H9 (cell line): Measurements from ENCODE around the gene C1QTNF1. TPM values are rescaled to one million over a fixed set of nuclear protein-coding genes. Genes with fewer than 3 reads are reported as not detected.

Source experiments
- DNase-seq: peaks from one replicate; pipeline ENCODE4 v3.0.0-alpha.2; 2017
- H2AFZ ChIP-seq: one replicate; pipeline ENCODE4 v1.6.1; 2013; ENCODE audit warnings: mild to moderate bottlenecking, low read length, control low read depth, moderate library complexity
- H2AK5ac ChIP-seq: 2 replicates; pipeline ENCODE4 v1.6.1; 2013; ENCODE audit warnings: low read length, control low read depth, mixed read lengths; ENCODE audit not compliant: insufficient read length
- H2BK120ac ChIP-seq: one replicate; pipeline ENCODE4 v1.6.1; 2013; ENCODE audit warnings: low read depth, mild to moderate bottlenecking, low read length, control low read depth, inconsistent platforms; ENCODE audit not compliant: poor library complexity, severe bottlenecking
- H2BK12ac ChIP-seq: 2 replicates; pipeline ENCODE4 v1.6.1; 2013; ENCODE audit warnings: low read length, control low read depth, mixed read lengths, low read depth; ENCODE audit not compliant: insufficient read length
- H2BK15ac ChIP-seq: 2 replicates; pipeline ENCODE4 v1.6.1; 2013; ENCODE audit warnings: low read depth, low read length, control low read depth
- H2BK20ac ChIP-seq: one replicate; pipeline ENCODE4 v1.6.1; 2013; ENCODE audit warnings: low read depth, mild to moderate bottlenecking, low read length, control low read depth, inconsistent platforms; ENCODE audit not compliant: poor library complexity, severe bottlenecking
- H2BK5ac ChIP-seq: 2 replicates; pipeline ENCODE4 v1.6.1; 2013; ENCODE audit warnings: low read length, control low read depth, mixed read lengths; ENCODE audit not compliant: insufficient read length
- H3K14ac ChIP-seq: 2 replicates; pipeline ENCODE4 v1.6.1; 2013; ENCODE audit warnings: low read length, control low read depth; ENCODE audit not compliant: insufficient read depth
- H3K18ac ChIP-seq: 2 replicates; pipeline ENCODE4 v1.6.1; 2013; ENCODE audit warnings: low read depth, mild to moderate bottlenecking, mixed read lengths, low read length, control low read depth; ENCODE audit not compliant: insufficient read length
- H3K23ac ChIP-seq: 2 replicates; pipeline ENCODE4 v1.6.1; 2013; ENCODE audit warnings: low read length, control low read depth, mixed read lengths, low read depth; ENCODE audit not compliant: insufficient read length
- H3K23me2 ChIP-seq: 2 replicates; pipeline ENCODE4 v1.6.1; 2013; ENCODE audit warnings: low read depth, mild to moderate bottlenecking, mixed read lengths, low read length, control low read depth; ENCODE audit not compliant: insufficient read length, poor library complexity, severe bottlenecking
- H3K27ac ChIP-seq: 2 replicates; pipeline ENCODE4 v1.5.1; 2013; ENCODE audit warnings: low read length, control low read depth, mixed read lengths, low read depth; ENCODE audit not compliant: insufficient read length
- H3K27me3 ChIP-seq: 2 replicates; pipeline ENCODE4 v1.6.1; 2013; ENCODE audit warnings: low read length, control low read depth, inconsistent platforms; ENCODE audit not compliant: insufficient read depth
- H3K4ac ChIP-seq: 2 replicates; pipeline ENCODE4 v1.6.1; 2013; ENCODE audit warnings: low read depth, mild to moderate bottlenecking, control low read depth, inconsistent platforms, low read length, moderate library complexity
- H3K4me1 ChIP-seq: 2 replicates; pipeline ENCODE4 v1.6.1; 2013; ENCODE audit warnings: low read length, control low read depth, inconsistent platforms; ENCODE audit not compliant: insufficient read depth
- H3K4me2 ChIP-seq: 2 replicates; pipeline ENCODE4 v1.6.1; 2013; ENCODE audit warnings: low read length, control low read depth, mixed read lengths; ENCODE audit not compliant: insufficient read length, insufficient read depth
- H3K56ac ChIP-seq: 2 replicates; pipeline ENCODE4 v1.6.1; 2013; ENCODE audit warnings: low read depth, mild to moderate bottlenecking, mixed read lengths, low read length, control low read depth; ENCODE audit not compliant: insufficient read length
- H3K79me1 ChIP-seq: 2 replicates; pipeline ENCODE4 v1.6.1; 2013; ENCODE audit warnings: low read depth, mild to moderate bottlenecking, moderate library complexity, low read length, control low read depth, inconsistent platforms; ENCODE audit not compliant: insufficient read depth, poor library complexity, severe bottlenecking
- H3K79me2 ChIP-seq: 2 replicates; pipeline ENCODE4 v1.6.1; 2013; ENCODE audit warnings: low read length, control low read depth, inconsistent platforms; ENCODE audit not compliant: insufficient read depth
- H3K9ac ChIP-seq: 2 replicates; pipeline ENCODE4 v1.6.1; 2013; ENCODE audit warnings: low read length, control low read depth, mixed read lengths; ENCODE audit not compliant: insufficient read length; ENCODE audit errors: extremely low read depth
- H3K9me3 ChIP-seq: one replicate; pipeline ENCODE4 v1.6.1; 2013; ENCODE audit warnings: low read depth, low read length, inconsistent platforms; ENCODE audit not compliant: control insufficient read depth
- H3T11ph ChIP-seq: one replicate; pipeline ENCODE4 v1.6.1; 2013; ENCODE audit warnings: mild to moderate bottlenecking, low read length, control low read depth, inconsistent platforms
- H4K20me1 ChIP-seq: one replicate; pipeline ENCODE4 v1.6.1; 2013; ENCODE audit not compliant: control insufficient read depth, insufficient read length, insufficient read depth
- H4K5ac ChIP-seq: 2 replicates; pipeline ENCODE4 v1.6.1; 2013; ENCODE audit warnings: low read depth, mild to moderate bottlenecking, mixed read lengths, low read length, control low read depth; ENCODE audit not compliant: insufficient read length
- H4K8ac ChIP-seq: replicated peaks from 2 replicates; pipeline ENCODE4 v1.6.1; 2013; ENCODE audit warnings: low read length, control low read depth, mixed read lengths, low read depth; ENCODE audit not compliant: insufficient read length
- H4K91ac ChIP-seq: 2 replicates; pipeline ENCODE4 v1.6.1; 2013; ENCODE audit warnings: low read depth, mild to moderate bottlenecking, moderate library complexity, mixed read lengths, low read length, control low read depth; ENCODE audit not compliant: insufficient read length
- H3K27ac Mint-ChIP-seq, 3 experiments: 2 replicates in 2 of 3; 3 replicates in 1 of 3; pipeline ENCODE4 v1.8.0; 2020 to 2021; ENCODE audit warnings: mixed read lengths in 3 of 3, mild to moderate bottlenecking in 1 of 3, moderate library complexity in 1 of 3
- H3K27me3 Mint-ChIP-seq: 2 replicates; pipeline ENCODE4 v1.8.0; 2021; ENCODE audit warnings: low read depth, mild to moderate bottlenecking, moderate library complexity, mixed read lengths
- H3K36me3 Mint-ChIP-seq, 3 experiments: 2 replicates in 2 of 3; 3 replicates in 1 of 3; pipeline ENCODE4 v1.8.0; 2020 to 2021; ENCODE audit warnings: low read depth in 3 of 3, mixed read lengths in 3 of 3; ENCODE audit not compliant: insufficient read depth in 1 of 3
- H3K4me1 Mint-ChIP-seq, 2 experiments: 2 replicates each; pipeline ENCODE4 v1.8.0; 2020; ENCODE audit warnings: mixed read lengths in 2 of 2
- H3K4me3 Mint-ChIP-seq, 2 experiments: 2 replicates in 1 of 2; 3 replicates in 1 of 2; pipeline ENCODE4 v1.8.0; 2020 to 2021; ENCODE audit warnings: mild to moderate bottlenecking in 2 of 2, mixed read lengths in 2 of 2, moderate library complexity in 1 of 2
- H3K9me3 Mint-ChIP-seq, 2 experiments: 2 replicates in 1 of 2; 3 replicates in 1 of 2; pipeline ENCODE4 v1.8.0; 2020; ENCODE audit warnings: mild to moderate bottlenecking in 2 of 2, mixed read lengths in 2 of 2, moderate library complexity in 1 of 2
- CTCF ChIP-seq: fragments of 200-600 bp; sonication (generic); conservative IDR thresholded peaks from 3 replicates; pipeline ENCODE4 v1.8.0; 2021; ENCODE audit warnings: antibody characterized with exemption, mild to moderate bottlenecking
- WGBS: extraction: QIAGEN DNeasy Blood & Tissue Kit; methylation state at CpG from one replicate; pipeline ENCODE4 v1.1.7; 2013; ENCODE audit warnings: missing lambda C conversion rate, low lambda C conversion rate, mixed read lengths; ENCODE audit not compliant: insufficient read length; ENCODE audit errors: extremely low coverage; 5-methylcytosine and 5-hydroxymethylcytosine counted together
- total RNA-seq: library from RNA; stranded (reverse); gene quantifications from 2 replicates; pipeline ENCODE4 v1.2.1, GENCODE V29; 2021

Gene C1QTNF1
- total RNA-seq, 1 experiment from 2014 or later, result 0.96 TPM

DNA sequence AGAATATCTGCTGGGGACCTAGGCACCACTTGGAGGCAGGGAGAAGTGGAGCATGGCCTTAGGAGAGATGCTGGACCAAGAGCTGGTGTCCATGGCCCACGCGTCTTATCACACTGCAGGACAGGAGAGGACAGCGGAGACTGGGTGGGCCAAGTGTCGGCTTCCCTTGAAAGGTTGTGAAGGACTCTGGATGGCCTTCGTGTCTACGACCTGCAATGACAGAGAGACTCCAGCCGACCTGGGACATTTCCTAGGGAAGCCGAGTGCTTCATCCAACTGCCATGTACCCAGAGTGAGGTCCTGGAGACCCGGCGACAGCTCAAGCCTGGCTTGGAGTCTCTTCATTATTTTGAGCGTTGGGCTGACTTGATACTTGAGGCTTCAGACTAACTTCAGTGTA, 20.5 kb downstream of the C1QTNF1 start:
- Histone ChIP-seq H3K4ac (no peak overlapping the region), H3K14ac (no peak overlapping the region), H2AK5ac (no peak overlapping the region), H3K23me2 (no peaks in the 10 kb centered on the region), H4K8ac (no peak overlapping the region), H2BK5ac (no peak overlapping the region), H3K56ac (no peak overlapping the region), H2BK12ac (no peak overlapping the region), H3K9ac (no peak overlapping the region), H4K91ac (no peak overlapping the region), H2BK120ac (no peak overlapping the region), H3K27ac (no peak overlapping the region), H3K79me1 (no peaks in the 10 kb centered on the region), H3K4me1 (no peaks in the 10 kb centered on the region), H3K4me2 (no peak overlapping the region), H3K18ac (no peak overlapping the region), H4K20me1 (peaks cover 2% of the 10 kb centered on the region), H2BK15ac (no peak overlapping the region), H4K5ac (no peak overlapping the region), H2AFZ (no peak overlapping the region), H3K27me3 (no peaks in the 10 kb centered on the region), H3K23ac (no peak overlapping the region), H3K9me3 (no peaks in the 10 kb centered on the region), H3K79me2 (no peaks in the 10 kb centered on the region), H2BK20ac (no peak overlapping the region), H3T11ph (no peak overlapping the region)
- WGBS, result no CpG with 5 or more reads among the region's 11 CpGs
- Mint-ChIP-seq H3K4me3 (no peak overlapping the region), H3K9me3 (peaks cover 4 to 11% of the 10 kb centered on the region in 2 experiments; a peak in 4 of 5 replicates), H3K36me3 (no peaks in the 10 kb centered on the region; a peak in 1 of 7 replicates), H3K27ac (no peak overlapping the region), H3K27me3 (peaks cover 75% of the 10 kb centered on the region), H3K4me1 (peaks cover 0 to 14% of the 10 kb centered on the region in 2 experiments; a peak in 2 of 4 replicates)
- no peak for TF ChIP-seq CTCF
- DNase-seq, result no peak
